ENCODE data around the gene TSC22D4. TPM values are rescaled to one million over a fixed set of nuclear protein-coding genes. Genes with fewer than 3 reads are reported as not detected.

Gene TSC22D4
- polyA plus RNA-seq, 4 donors: 32.3 to 61.0 (median 48.2) TPM

GRCh38 chr7:100430493-100431285, 48.3 kb downstream of the TSC22D4 start:
- DNase-seq (ENCODE audit: low read depth in 4 of 4, low spot score in 2 of 4): no peak

DNA sequence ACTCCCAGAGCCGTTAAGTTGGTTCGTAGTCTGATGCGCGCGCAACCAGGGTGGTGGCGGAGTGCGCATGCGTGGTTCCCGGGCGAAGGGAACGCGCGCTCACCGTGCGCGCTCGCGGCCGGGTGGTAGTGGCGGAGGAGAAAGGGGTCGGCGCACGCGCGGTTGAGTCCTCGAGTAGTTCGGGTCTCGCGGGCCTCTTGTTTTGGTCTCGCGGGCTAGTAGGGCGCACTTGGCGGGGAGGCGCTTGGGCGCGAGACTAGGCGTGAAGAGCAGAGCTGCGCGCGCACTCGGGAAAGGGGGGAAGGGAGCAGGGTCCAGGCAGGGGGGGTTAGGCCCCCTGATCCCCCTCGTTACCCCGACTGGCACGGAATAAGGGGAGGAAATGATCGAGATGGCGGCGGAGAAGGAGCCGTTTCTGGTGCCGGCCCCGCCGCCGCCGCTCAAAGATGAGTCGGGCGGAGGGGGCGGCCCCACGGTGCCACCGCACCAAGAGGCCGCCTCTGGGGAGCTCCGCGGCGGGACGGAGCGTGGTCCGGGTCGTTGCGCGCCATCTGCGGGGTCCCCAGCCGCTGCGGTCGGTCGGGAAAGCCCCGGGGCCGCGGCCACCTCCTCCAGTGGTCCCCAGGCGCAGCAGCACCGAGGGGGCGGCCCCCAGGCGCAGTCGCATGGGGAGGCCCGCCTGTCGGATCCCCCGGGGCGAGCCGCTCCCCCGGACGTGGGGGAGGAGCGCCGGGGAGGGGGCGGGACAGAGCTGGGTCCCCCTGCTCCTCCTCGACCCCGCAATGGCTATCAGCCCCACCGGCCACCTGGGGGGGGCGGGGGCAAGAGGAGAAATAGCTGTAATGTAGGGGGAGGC, 49.1 kb downstream of the TSC22D4 start, which contains the start of gene MEPCE:
Gene MEPCE, plus strand, starts transcription at position 195 of the 856 bp plus-strand sequence. Its CDS starts 188 bp downstream, at position 383.
- peak; percentile 90 to 92 (median 90) for DNase-seq (ENCODE audit: low read depth in 4 of 4, low spot score in 2 of 4)

GRCh38 chr7:100428967-100429636, 49.9 kb downstream of the TSC22D4 start:
- DNase-seq (ENCODE audit: low read depth in 4 of 4, low spot score in 2 of 4): peak; percentile 97 to 100 (median 99)

- peak; percentile 89 to 98 (median 95) for DNase-seq (ENCODE audit: low read depth in 4 of 4, low spot score in 2 of 4)
Observed at GRCh38 chr7:100428199-100428966, 50.6 kb downstream of the TSC22D4 start, which contains the start of gene ZCWPW1. TSS of gene ZCWPW1 (minus strand) at chr7:100428703. CDS start at chr7:100420649, 8,054 bp downstream.

DNA sequence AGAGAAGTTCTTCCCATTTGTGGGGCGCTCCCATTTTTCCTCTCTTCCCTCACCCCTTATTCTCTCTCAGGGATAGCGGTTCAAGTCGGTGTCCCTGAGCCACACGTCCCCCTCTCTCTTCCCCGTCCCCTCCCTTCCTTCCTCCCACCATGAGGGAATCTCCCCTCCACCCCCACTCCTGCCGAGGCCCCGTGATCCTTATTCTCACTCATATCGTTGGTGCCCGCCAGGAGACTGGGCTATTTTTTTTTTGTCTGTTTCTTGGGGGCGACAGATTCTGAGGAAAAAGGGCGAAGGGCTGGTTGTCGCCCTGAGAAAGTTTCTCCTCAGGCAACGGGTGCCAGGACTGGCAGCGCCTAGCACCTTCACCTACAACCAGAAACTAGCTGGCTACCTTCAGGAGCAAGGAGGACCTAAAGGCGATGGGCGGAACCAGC, 51.2 kb downstream of the TSC22D4 start:
- DNase-seq (ENCODE audit: low read depth in 4 of 4, low spot score in 2 of 4): no peak

DNA sequence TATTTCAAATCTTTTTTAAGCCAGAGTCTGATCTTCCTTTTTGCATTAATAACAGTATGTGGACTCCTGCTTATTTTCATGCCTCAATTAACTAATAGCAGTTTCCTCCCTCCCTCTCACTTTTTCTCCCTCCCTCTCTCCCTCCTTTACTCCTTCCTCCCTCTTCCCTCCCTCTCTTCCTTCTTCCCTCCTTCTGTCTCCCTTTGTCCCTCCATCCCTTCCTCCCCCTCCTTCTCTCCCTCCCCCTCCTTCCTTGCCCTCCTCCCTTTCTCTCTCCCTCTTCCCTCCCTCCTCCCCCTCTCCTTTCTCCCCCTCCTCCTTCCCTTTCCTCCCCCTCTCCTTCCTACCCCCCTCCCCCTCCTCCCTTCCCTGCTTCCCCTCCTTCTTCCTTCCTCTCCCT, 52.5 kb downstream of the TSC22D4 start:
- no peak for DNase-seq (ENCODE audit: low read depth in 4 of 4, low spot score in 2 of 4)

DNA sequence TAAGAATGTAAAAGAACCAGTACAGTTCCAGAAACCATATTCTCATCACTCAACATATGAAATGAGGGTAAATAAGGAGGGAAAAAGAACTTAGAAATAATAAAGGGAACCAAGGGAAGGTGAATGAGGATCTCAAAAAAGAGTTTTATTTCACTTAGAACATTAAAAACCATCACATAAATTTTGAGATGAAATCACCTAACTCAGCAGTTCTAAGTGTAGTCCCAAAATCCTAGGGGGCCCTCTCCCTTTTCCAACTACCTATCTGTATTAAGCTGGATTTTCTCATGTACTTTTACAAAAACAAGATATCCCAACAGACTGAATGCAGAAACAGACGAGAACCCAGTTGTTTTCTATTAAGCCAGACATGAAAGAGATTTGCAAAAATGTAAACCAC, 53.7 kb downstream of the TSC22D4 start:
- no peak for DNase-seq (ENCODE audit: low read depth in 4 of 4, low spot score in 2 of 4)

GRCh38 chr7:100423315-100423714, 55.7 kb downstream of the TSC22D4 start:
- no peak for DNase-seq (ENCODE audit: low read depth in 4 of 4, low spot score in 2 of 4)

GRCh38 chr7:100419660-100420226, 59.3 kb downstream of the TSC22D4 start:
- no peak for DNase-seq (ENCODE audit: low read depth in 4 of 4, low spot score in 2 of 4)

DNA sequence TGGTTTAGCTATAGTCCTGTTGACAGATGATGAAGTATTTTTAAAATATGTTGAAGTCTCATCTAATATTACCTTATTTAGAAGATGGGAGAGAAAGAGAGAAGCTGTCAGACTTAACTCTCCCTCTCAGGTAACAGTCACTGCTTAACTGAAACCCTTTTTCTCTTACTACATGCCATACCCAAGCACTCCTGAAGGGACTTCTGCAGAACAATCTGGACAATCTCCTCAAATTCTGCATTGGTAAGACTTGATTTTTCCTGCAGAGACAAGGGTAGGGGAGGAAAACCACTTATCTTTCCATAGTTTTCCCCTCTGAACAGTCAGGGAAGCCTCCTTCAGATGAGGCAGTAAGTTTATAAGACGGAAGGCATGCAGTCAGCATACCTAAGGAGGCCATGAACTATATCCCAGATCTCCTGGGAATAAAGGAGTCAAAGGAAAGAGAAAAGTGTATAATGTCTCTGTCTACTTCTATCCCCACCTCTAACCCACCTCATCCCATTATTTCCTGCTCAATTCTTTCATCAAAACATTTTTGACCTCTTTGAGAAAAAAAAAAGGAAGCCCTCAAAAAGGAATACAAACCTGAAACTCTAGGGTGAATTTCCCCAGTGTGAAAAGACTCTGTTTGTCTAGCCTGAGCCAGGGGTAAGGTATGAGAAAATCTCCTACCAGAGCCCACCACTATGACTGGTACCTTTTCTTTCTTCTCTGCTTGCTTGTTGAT, 59.9 kb downstream of the TSC22D4 start:
- no peak for DNase-seq (ENCODE audit: low read depth in 4 of 4, low spot score in 2 of 4)

Other genes starting within 250 kb of the TSC22D4 start
- gene SPDYE3, start 171.5 kb downstream of the TSC22D4 start, polyA plus RNA-seq (ENCODE audit: insufficient read length in 4 of 4): 1 to 10 TPM; 6.9 to 9.1 (median 7.1) TPM
- gene PILRB, start 121.1 kb downstream of the TSC22D4 start, polyA plus RNA-seq (ENCODE audit: insufficient read length in 4 of 4): 10 to 100 TPM; 20.6 to 64.3 (median 42.5) TPM
- 1 to 10 TPM; 3.1 to 8.7 (median 5.8) TPM for gene PILRA, start 105.7 kb downstream of the TSC22D4 start, polyA plus RNA-seq (ENCODE audit: insufficient read length in 4 of 4)
- gene ZCWPW1, start 50.5 kb downstream of the TSC22D4 start, polyA plus RNA-seq (ENCODE audit: insufficient read length in 4 of 4): 1 to 10 TPM; 4.6 to 7.7 (median 6.6) TPM
- 10 to 100 TPM; 52.4 to 69.2 (median 56.7) TPM for gene MEPCE, start 49.4 kb downstream of the TSC22D4 start, polyA plus RNA-seq (ENCODE audit: insufficient read length in 4 of 4)
- gene PPP1R35, start 42.7 kb downstream of the TSC22D4 start, polyA plus RNA-seq (ENCODE audit: insufficient read length in 4 of 4): 10 to 100 TPM; 15.4 to 28.1 (median 21.1) TPM
- 1 to 10 TPM in 2 of 4 donors, under 1 TPM in 2; 0.75 to 3.4 (median 1.3) TPM for gene SPACDR, start 15.0 kb downstream of the TSC22D4 start, polyA plus RNA-seq (ENCODE audit: insufficient read length in 4 of 4)
- 1 to 10 TPM; 1.8 to 3.7 (median 2.5) TPM for gene NYAP1, start 4.7 kb upstream of the TSC22D4 start, polyA plus RNA-seq (ENCODE audit: insufficient read length in 4 of 4)
- gene AGFG2, start 60.0 kb upstream of the TSC22D4 start, polyA plus RNA-seq (ENCODE audit: insufficient read length in 4 of 4): 10 to 100 TPM; 10.8 to 17.7 (median 14.3) TPM
- 10 to 100 TPM in 1 of 4 donors, 1 to 10 TPM in 3; 1.3 to 11.0 (median 4.6) TPM for gene SAP25, start 94.7 kb upstream of the TSC22D4 start, polyA plus RNA-seq (ENCODE audit: insufficient read length in 4 of 4)
- gene LRCH4, start 106.9 kb upstream of the TSC22D4 start, polyA plus RNA-seq (ENCODE audit: insufficient read length in 4 of 4): 10 to 100 TPM; 25.9 to 55.9 (median 47.4) TPM
- 1 to 10 TPM; 1.6 to 3.2 (median 2.5) TPM for gene FBXO24, start 107.1 kb upstream of the TSC22D4 start, polyA plus RNA-seq (ENCODE audit: insufficient read length in 4 of 4)
- 100 to 1,000 TPM in 3 of 4 donors, 10 to 100 TPM in 1; 97.8 to 184 (median 137) TPM for gene PCOLCE, start 123.1 kb upstream of the TSC22D4 start, polyA plus RNA-seq (ENCODE audit: insufficient read length in 4 of 4)
- gene MOSPD3, start 133.3 kb upstream of the TSC22D4 start, polyA plus RNA-seq (ENCODE audit: insufficient read length in 4 of 4): 10 to 100 TPM; 22.9 to 35.8 (median 29.9) TPM
- gene TFR2, start 162.3 kb upstream of the TSC22D4 start, polyA plus RNA-seq (ENCODE audit: insufficient read length in 4 of 4): 1 to 10 TPM in 2 of 4 donors, under 1 TPM in 2; 0.70 to 2.4 (median 1.1) TPM
- under 1 TPM in 1 of 4 donors, not detected in 3; 0.17 TPM for gene ACTL6B, start 177.2 kb upstream of the TSC22D4 start, polyA plus RNA-seq (ENCODE audit: insufficient read length in 4 of 4)
- 100 to 1,000 TPM; 177 to 240 (median 204) TPM for gene GNB2, start 194.5 kb upstream of the TSC22D4 start, polyA plus RNA-seq (ENCODE audit: insufficient read length in 4 of 4)
- 10 to 100 TPM; 25.7 to 70.4 (median 48.9) TPM for gene GIGYF1, start 215.0 kb upstream of the TSC22D4 start, polyA plus RNA-seq (ENCODE audit: insufficient read length in 4 of 4)
- 10 to 100 TPM; 22.9 to 40.8 (median 26.9) TPM for gene POP7, start 226.9 kb upstream of the TSC22D4 start, polyA plus RNA-seq (ENCODE audit: insufficient read length in 4 of 4)
- under 1 TPM in 3 of 4 donors, not detected in 1; 0.10 to 0.17 (median 0.12) TPM for gene EPO, start 241.3 kb upstream of the TSC22D4 start, polyA plus RNA-seq (ENCODE audit: insufficient read length in 4 of 4)

Data from left renal cortex interstitium (tissue), 4 donors.